ENCODE results near the gene ARL5C. TPM values are rescaled to one million over a fixed set of nuclear protein-coding genes. Genes with fewer than 3 reads are reported as not detected.

ARL5C gene
- total RNA-seq = not detected in 2 replicates

GRCh38 chr17:39165841-39166349, at the start of gene ARL5C:
TSS of gene ARL5C (minus strand) at chr17:39166161. CDS start at chr17:39165760, 401 bp downstream.

GRCh38 chr17:39200070-39200879, 34.3 kb upstream of the ARL5C start, which contains the start of gene RPL19:
TSS of gene RPL19 (plus strand) at chr17:39200283. CDS start at chr17:39200345, 62 bp downstream.

GRCh38 chr17:39197380-39198185, 31.6 kb upstream of the ARL5C start, which contains the start of gene CACNB1:
TSS of gene CACNB1 (minus strand) at chr17:39197669. CDS start at chr17:39197495, 174 bp downstream.

GRCh38 chr17:39151150-39151942, 14.6 kb downstream of the ARL5C start, which contains the start of gene PLXDC1:
TSS of gene PLXDC1 (minus strand) at chr17:39151637. CDS start at chr17:39151437, 200 bp downstream.

Other genes starting within 250 kb of the ARL5C start
- not detected in 2 replicates for gene FBXO47, start 198.8 kb downstream of the ARL5C start, total RNA-seq
- gene PLXDC1, start 14.5 kb downstream of the ARL5C start, total RNA-seq = 0.21 TPM in 1 of 2 replicates, not detected in the other
- 3.5 and 5.6 TPM in 2 replicates for gene CACNB1, start 31.5 kb upstream of the ARL5C start, total RNA-seq
- 2,414 and 2,503 TPM in 2 replicates for gene RPL19, start 34.1 kb upstream of the ARL5C start, total RNA-seq
- gene STAC2, start 59.8 kb upstream of the ARL5C start, total RNA-seq = not detected in 2 replicates
- 4.9 and 6.1 TPM in 2 replicates for gene FBXL20, start 235.5 kb upstream of the ARL5C start, total RNA-seq